ENCODE results near the gene GAB2.

GAB2 gene

DNA sequence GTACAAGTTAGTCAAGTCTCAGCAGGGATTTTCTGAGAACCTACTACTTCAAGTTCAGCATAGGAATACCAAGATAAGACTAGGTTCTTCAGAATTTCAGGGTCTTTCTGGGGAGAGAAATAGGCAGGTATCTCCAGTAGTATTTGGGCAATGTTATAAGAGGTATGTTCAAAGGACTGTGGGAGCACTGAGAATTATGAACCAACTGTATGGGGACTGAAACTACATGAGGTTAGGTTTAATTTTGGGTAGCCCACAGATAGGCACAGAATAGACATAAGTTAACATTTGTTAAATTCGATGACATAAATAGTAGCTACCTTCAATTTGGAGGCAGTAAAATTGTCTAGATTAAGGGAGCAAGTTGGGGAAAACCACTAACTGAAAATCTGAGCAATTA lies 9.2 kb upstream of the GAB2 start:
- DNase-seq = no peak

DNA sequence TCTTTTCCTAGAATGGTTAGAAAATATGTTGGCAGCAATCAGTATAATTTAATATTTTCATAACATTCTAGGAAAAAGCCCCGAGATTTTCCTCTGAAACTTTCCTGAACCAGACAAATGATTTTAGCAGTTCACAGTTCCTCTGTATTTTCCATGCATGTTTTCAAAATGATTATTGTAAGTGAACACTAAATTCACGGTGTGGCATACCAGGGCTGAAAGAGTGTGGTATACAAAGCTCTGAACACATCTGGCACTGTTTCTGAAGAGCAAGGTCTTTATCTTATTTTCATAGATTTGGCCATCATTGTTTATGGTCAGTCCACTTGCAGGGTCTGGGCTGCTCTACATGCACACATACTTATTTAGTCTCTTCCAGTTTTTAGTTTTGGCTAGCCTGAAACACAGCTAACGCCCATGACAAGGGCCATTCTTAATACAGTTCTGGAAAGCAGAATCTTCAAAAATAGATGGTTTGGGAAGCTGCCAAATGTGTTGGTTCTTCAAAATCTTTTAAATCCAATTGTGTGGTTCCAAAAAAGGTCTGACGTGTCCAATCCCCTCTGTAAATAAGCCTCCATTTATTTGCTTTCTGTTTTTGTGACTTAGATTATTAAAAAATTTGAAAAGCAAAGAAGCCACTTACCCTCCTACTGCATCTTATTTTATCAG lies 7.9 kb upstream of the GAB2 start:
- DNase-seq = no peak

DNA sequence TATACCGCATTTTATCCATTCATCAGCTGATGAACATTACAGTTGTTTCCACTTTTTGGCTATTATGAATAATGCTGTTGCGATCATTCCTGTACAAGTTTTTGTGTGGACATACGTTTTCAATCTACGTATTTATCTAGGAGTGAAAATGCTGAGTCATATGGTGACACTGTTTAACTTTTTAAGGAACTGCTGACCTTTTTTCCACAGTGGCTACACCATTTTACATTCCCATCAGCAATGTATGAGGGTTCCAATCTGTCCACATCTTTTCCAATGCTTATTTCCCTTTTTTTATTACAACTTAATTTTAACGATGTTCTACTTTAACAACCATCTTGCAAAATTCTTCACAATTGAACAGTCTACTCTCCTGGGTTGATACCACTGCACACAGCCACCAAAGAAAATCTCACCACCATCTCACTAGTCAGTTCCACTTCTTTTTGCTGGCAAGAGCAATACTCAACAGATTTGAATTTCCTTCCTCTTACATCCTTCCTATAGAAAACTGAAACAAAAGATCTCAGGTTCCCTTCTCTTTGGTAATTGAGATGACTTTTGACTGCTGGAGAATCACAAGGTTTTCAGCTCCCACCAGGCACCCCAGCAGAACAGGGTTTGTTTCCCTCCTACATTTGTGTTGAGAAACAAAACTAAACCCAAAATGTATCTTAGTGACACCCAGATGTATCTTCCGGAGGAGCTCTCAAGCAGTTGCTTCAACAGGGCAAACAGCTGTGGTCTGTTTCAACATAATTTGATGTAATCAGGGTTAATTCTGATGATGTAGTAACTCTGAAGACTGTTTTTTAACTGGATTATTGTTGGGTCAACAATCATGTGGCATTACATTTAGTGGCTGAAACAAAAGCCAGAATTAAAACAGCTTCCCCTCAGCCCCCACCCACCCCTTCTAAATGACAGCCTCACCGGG lies 7.0 kb upstream of the GAB2 start:
- DNase-seq = peak; percentile 14

DNA sequence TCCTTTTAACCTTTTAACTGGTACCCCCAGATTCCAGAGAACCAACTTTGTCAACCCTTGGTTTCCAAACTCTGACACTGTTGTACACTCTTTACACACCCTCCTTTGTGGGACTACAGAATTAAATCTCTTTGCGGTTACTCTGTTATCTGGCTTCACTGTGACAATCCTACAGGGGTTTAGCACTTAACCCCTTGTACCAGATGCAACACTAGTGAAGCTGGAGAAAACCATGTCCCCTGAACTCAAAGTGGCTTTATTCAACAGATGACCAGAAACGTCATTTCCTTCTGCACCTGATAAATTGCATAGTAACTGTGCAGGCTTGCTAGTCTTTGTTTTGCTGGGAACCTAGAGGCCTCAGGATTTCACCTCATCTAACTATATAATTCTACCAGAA lies 5.6 kb upstream of the GAB2 start:
- no peak for DNase-seq

DNA sequence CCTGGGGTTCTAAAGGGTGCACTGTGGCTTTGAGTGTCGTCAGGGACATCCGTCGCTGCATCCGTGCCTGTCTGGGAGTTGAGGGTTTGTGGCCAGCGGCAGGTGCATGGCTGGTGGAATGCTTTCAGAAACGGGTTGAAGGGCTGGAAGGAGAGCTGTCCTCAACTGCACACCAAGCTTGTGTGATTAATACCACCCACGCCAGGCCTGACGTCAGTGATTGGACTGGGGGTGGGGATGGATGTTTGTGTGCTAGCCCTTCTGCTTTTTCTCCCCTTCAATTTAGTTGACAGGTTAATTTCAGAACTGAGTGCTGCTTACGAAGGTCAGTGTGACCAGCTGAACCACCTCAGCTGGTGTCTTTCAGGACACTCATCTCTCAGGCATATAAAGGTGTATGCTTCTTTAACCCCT lies 3.2 kb upstream of the GAB2 start:
- no peak for DNase-seq

DNA sequence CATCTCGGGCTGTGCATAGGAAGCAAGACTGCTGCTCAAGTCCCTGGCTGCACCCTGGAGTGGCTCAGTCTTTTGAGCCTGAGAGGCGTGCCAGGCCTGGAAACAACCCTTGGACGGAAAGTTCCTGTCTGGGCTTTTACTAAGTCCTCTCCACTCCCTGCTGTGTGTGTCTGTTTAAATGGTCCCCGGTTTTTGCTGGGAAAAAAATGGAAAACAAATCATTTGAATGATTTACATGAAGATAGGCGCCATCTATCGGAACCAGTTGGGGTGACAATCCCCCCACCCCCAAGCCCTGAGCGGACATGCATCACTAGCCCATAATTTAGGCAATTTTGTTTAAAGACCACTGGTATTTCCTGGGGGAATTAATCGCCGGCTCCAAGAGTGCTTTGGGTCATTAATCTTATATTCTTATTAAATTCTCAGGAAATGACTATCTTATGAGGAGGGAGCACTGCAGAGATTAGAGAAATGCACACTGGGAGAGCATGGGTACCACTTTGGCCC lies 2.7 kb upstream of the GAB2 start:
- DNase-seq = peak; percentile 56

DNA sequence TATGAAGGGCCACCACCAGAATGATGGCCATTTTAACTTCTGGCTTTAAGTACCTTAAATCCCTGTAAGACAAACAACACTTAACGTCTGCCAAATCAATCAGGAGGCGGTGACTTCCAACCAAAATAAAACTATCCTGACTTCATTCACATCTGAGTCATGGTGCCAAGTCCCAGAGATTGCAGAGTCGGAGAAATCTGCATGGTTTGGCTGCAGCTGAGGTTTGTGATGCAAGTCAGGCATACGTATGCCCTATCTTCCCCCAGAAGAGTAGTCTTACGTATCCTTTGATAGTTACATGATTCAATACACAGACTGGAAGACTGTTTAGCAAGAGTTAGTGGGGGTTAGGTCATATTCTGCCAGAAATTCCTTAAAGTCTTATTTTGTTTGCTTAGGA lies 1.7 kb upstream of the GAB2 start:
- DNase-seq = no peak

DNA sequence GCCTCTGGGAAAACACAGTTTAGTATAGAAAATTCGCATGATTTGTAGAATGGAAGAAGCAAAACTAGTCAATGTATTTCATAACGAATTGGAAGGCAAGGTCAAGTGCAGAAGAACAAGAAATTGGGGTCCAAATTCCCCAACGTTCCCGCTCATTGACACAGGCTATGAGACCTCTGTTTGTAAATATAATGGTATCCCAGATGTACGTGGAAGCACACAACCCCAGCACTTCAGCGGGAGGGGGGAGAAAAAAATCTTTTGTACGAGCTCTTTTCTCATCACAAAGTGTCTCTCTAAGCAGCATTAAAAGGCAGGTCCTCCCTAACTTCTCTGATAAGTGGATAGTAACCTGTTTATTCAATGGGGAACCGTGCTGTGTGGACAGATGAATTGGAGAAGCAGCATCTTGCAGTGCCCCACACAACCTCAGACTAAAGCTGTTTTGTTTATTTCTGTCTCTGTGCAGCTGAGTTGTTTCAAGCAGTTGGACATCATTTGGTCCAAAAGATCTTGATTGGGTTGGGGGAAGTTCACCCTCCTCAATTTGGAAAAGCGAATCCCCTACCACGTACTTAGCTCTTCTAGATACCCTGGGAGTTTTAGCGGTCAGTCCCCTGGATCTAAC lies 1.1 kb upstream of the GAB2 start:
- DNase-seq = no peak

DNA sequence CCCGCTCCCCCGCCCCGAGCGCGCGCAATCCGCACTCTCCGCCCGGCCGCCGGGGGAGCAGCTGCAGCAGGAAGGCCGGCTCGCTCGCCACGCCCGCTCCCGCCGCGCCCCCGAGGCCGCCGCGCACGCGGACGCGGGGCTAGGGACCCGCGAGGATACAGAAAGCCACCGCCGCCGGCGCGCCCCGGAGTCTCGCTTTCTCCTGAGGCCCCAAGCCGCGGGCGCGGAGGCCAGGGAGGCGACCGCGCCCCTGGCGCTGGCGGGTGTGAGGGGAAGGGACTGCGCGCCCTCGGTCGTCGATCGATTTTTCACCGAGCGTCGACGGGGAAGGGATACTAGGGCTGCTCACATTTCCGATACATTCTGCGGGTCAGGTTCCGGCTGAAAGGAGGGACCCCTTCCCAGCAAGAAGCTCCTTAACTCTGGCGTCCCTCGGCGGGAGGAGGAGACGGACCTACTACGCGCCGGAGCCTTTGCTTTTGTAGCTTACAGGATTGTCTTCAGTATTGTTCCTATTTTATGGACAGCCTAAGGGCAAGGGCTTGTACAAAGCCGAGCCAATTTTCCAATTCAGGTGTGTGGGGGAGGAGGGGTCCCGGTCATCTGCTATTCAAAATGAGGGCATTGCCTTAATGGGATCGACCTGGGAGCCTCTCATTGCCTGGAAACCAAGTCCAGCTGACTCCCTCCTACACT lies 416 bp upstream of the GAB2 start:
- peak; percentile 68 for DNase-seq

DNA sequence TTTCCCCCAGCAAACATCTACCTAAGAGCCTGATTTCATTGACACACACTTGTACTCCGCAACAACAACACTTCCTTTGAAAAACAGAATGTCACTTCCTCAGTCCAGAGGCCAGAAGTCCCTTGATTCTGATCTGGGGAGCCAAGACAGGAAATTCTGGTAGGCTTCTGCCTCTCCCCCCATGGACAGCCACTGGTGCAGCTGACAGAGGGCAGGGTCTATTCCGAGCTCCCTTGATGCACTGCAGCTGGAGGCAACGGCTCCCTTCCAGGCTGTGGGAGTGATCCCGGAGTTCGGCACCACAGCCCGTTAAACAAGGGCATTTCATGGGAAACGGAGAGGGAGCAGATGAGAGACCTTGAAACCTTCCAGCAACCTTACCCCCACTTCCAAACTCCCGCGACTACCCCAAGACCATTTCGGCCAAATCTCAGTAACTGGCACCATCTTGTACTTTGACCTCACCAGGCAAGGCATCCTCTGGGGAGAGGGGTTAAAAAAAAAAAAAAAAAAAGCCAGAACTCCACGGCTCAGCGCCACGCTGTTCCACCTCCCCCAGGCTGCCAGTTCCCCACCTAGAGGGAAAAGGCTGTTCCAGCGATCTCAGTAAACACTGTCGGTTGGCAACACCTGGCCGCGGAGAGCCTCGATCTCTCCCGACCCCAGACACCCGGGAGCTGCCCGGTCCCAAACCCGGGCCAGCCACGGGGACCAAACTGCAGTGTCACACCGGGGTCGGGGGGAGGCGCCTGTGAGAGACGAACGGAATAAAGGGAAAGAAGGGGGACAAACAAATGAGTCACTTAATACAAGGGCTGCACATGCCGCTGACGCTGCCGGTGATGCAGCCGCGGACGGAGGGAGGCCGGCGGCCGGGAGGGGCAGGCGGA lies 1.1 kb downstream of the GAB2 start:
- peak; percentile 78 for DNase-seq

DNA sequence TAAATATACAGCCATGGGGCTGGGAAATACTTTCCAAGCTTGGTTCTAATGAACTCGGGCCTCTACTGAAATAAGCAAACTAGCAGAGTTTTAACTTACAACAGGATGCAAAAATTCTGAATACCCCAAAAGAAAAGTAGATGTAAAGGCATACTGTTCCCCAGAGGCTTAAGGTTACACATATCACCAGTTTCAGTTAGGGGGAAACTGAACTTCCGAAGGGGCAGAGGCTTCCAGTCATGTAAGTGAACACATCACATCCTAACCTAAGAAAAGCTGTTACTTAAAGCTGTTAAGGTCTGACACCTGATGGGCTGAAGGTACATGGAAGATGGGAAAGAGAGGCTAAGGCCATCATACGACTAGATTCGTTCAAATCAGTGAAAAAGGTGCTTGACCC lies 2.3 kb downstream of the GAB2 start:
- DNase-seq = no peak

DNA sequence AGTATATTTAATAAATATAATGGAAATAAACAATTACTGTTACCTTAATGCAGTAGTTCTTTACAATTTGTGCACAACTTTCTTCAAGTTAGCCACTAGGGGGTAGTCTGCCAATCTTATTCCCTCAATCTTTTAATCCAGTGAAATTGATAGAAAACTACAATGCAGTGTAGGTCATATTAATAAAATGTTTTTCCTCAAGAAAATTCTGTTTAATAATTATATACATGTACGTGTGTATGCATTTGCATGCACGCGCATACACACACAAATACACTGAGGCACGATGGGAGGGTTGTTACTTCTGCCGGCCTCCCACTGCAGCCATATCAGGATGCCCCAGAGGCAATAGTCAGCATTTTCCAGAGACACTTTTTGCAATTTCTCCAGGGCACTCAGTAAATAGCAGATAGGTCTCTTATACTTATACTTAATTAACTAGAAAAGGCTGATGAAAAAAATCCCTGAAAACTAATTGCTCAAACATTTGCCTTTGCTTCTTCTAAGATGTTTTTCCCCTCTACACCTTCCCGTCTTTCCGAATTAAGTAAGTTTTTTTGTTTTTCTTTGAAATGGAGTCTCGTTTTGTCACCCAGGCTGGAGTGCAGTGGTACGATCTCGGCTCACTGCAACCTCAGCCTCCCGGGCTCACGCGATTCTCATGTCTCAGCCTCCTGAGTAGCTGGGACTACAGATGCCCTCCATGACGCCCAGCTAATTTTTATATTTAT lies 3.1 kb downstream of the GAB2 start:
- peak; percentile 54 for DNase-seq

DNA sequence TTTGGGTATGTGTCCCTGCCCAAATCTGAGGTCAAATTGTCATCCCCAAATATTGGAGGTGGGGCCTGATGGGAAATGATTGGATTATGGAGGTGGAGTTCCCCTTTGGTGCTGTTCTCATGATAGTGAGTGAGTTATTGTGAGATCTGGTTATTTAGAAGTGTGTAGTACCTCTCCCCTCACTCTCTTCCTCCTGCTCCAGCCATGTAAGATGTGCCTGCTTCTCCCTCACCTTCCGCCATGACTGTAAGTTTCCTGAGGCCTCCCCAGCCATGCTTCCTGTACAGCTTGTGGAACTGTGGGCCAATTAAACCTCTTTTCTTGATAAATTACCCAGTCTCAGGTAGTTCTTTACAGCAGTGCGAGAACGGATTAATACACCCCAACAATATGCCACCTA lies 9.0 kb downstream of the GAB2 start:
- no peak for DNase-seq

DNA sequence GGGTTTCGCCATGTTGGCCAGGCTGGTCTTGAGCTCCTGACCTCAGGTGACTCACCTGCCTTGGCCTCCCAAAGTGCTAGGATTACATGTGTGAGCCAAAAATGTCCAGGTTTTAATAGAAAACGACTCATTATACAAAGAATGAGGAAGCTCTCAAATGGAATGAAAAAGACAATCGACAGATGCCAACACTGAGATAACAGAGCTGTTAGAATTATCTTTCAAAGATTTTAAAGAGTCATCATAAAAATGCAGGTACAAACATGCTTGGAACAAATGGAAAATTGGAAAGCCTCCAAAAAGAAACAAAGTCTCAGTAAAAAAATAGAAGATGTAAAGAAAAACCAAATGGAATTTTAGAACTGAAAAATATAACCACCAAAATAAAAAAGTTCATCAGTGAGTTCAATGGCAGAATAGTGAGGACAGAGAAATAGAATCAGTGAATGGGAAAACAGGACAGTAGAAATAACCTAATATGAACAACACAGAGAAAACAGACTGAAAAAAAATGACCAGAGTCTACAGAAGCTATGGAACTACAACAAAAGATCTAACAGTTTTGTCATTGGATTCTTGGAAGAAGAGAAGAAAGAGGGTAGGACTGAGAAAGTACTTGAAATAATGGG lies 10.9 kb downstream of the GAB2 start:
- DNase-seq = peak; percentile 25

DNA sequence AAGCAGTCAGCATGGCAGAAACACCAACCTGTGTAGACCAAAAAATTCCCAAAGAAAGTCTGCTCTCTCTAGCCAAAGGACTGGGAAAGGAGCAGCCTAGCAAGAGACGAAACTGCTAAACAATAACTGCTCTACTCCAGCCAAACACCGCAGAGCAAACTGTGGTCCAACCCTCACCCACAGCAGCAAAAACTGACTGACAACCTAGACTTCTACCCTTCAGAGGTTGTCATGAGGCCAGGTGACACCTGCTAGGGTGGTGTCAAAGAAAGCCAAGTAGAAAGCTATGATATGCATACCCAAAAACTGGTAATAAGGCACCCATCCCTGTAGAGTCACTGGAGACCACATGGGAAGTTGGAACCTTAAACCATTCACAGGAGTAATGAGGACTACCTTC lies 11.8 kb downstream of the GAB2 start:
- no peak for DNase-seq

DNA sequence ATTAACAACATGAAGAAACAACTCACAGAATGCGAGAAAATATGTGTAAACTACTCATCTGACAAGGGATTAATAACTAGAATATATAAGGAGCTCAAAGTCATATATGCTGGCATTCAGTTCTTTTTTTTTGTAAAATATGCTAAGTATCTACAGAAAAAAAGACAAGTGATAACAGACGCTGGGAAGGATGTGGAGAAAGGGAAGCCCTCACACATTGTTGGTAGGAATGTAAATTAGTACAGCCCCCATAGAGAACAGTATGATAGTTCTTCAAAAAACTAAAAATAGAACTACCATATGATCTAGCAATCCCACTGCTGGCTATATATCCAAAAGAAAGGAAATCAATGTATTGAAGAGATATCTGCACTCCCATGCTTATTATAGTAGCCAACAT lies 13.8 kb downstream of the GAB2 start:
- DNase-seq = no peak

DNA sequence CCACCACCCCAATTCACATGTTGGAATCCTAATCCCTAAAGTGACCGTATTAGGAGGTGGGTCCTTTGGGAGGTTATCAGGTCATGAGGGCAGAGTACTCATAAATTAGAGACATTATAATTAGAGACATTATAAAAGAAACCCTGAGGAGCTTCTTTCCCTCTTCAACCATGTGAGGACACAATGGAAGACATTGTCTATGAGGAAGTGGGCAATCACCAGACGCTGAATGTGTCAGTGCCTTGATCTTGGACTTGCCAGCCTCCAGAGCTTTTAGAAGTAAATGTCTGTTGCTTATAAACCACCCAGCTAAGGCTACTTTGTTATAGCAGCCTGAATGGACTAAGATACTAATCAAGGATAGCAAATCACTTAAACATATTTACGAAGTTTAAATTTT lies 14.8 kb downstream of the GAB2 start:
- DNase-seq = no peak

DNA sequence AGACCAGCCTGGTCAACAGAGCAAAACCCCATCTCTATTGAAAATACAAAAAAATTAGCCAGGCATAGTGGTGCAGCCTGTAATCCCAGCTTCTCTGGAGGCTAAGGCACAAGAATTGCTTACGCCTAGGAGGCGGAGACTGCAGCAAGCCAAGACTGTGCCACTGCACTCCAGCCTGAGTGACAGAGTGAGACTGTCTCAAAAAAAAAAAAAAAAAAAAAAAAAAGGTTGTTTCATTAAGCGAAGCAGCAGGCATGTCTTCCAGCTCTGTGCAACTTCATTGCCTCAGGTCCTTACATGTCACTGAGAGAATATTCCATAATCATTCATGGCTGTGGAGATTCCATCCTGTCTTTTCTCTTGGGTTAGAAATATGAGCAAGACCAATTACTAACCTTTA lies 16.9 kb downstream of the GAB2 start:
- DNase-seq = no peak

DNA sequence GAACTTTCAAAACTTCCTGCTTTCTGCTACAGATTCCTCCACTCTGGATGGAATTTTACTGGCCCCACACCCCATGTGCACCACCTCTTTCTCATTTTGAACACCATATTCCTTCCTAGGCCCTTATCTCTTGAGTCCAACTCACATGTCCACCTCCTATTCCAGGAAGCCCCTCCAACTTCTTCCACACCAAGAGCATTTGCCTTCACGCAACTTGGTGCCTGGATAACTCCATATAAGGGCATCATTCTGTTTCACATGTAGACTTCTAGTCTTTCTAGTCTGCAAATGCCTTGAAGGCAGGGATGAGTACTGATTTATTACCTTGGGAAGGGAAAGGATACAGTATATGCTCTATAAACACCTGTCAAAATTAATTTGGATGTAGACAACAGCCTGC lies 17.5 kb downstream of the GAB2 start:
- peak; percentile 36 for DNase-seq

DNA sequence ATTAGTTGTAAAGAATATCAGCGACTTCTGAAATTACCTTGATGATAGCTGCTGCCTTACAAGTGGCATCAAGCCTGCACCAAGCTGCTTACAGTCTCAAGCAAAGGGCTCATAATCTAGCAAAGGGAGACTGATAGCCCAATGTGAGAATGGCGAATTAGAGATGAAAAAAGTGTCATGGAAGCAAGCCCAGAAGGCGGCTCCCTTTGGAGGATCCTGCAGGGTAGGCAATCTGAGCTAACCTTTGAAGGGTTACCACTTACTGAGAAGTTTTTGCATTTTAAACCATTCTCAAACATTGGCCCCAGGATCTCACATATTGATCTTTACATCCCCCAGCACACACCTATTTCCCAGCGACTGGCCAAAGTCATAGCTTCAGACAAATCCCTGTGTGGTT lies 18.5 kb downstream of the GAB2 start:
- no peak for DNase-seq

DNA sequence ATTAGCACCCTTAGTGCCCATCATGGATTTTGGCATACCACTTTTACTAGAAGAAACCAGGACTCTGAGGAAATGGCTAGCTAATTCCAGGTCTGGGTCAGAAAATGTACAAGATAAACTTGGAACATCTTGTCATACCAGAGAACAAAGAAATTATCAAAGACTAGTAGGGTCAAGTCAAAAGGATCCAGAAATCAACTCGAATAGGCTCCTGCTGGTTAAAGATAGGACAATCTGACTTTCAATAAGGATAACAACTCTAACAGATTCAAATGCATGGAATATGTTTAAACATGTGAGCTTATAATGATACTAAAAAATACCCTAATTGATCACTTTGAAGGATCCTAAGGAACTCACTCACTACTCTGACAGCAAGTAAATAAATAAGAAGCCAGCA lies 18.9 kb downstream of the GAB2 start:
- no peak for DNase-seq
